A673 (cell line): Measurements from ENCODE around the gene C1orf35. TPM values are rescaled to one million over a fixed set of nuclear protein-coding genes. Genes with fewer than 3 reads are reported as not detected.

ENCODE experiments used
- BruUV-seq: library from RNA; stranded (reverse); fragments of 400-500 nt; replicated peaks from 2 replicates; lab custom pipeline; 2021; lab: Mats Ljungman, UMichigan
- CTCF ChIA-PET: fragments of 300-600 bp; sonication (Branson Sonifier 250); formaldehyde crosslinking; loops from one replicate; lab custom pipeline; 2022; ENCODE audit warnings: antibody characterized with exemption; lab: Charles Lee
- POLR2A ChIA-PET: fragments of 300-600 bp; sonication (Branson Sonifier 250); formaldehyde crosslinking; loops from one replicate; lab custom pipeline; 2022; ENCODE audit warnings: antibody characterized with exemption; ENCODE audit not compliant: low non-redundant PET; lab: Charles Lee
- DNase-seq: peaks from one replicate; pipeline ENCODE4 v3.0.0-alpha.2; 2015; ENCODE audit warnings: low spot score
- H3K27ac ChIP-seq: fragments of 200-600 bp; sonication (generic); 2 replicates; pipeline ENCODE4 v1.5.1; 2016; ENCODE audit warnings: mixed run types, low read depth, mild to moderate bottlenecking, mixed read lengths, antibody characterized with exemption, low read length; ENCODE audit not compliant: poor library complexity, severe bottlenecking
- H3K27me3 ChIP-seq: fragments of 200-600 bp; sonication (generic); replicated peaks from 2 replicates; pipeline ENCODE4 v1.6.1; 2017; ENCODE audit warnings: mixed run types, low read depth, mild to moderate bottlenecking, mixed read lengths, antibody characterized with exemption, low read length; ENCODE audit not compliant: insufficient read depth, poor library complexity
- H3K36me3 ChIP-seq: fragments of 200-600 bp; sonication (generic); 2 replicates; pipeline ENCODE4 v1.6.1; 2016; ENCODE audit warnings: mixed run types, mild to moderate bottlenecking, mixed read lengths, antibody characterized with exemption, low read length; ENCODE audit not compliant: insufficient read depth, poor library complexity, severe bottlenecking
- H3K4me1 ChIP-seq: fragments of 200-600 bp; sonication (generic); 2 replicates; pipeline ENCODE4 v1.6.1; 2017; ENCODE audit warnings: mixed run types, mild to moderate bottlenecking, mixed read lengths, antibody characterized with exemption, low read length; ENCODE audit not compliant: insufficient read depth, poor library complexity, severe bottlenecking
- H3K4me3 ChIP-seq: fragments of 200-600 bp; sonication (generic); 2 replicates; pipeline ENCODE4 v1.5.1; 2016; ENCODE audit warnings: low read depth, mixed run types, mild to moderate bottlenecking, mixed read lengths, low read length; ENCODE audit not compliant: poor library complexity, severe bottlenecking
- H3K9me3 ChIP-seq: fragments of 200-600 bp; sonication (generic); 2 replicates; pipeline ENCODE4 v1.6.1; 2016; ENCODE audit warnings: mixed run types, low read depth, mild to moderate bottlenecking, mixed read lengths, antibody characterized with exemption, low read length; ENCODE audit not compliant: poor library complexity, severe bottlenecking
- CTCF ChIP-seq: fragments of 300-800, 200-600 bp; sonication (generic); conservative IDR thresholded peaks from 2 replicates; pipeline ENCODE4 v1.5.1; 2017; ENCODE audit warnings: low read depth, mild to moderate bottlenecking, antibody characterized with exemption, low read length, moderate library complexity, mixed read lengths
- EZH2 ChIP-seq: fragments of 200-600 bp; sonication (generic); IDR thresholded peaks from 2 replicates; pipeline ENCODE4 v1.6.1; 2017; ENCODE audit warnings: borderline replicate concordance, low read depth, mild to moderate bottlenecking, mixed read lengths, antibody characterized with exemption, low read length; ENCODE audit not compliant: poor library complexity, severe bottlenecking
- intact Hi-C: fragments of 100-400 bp; cut with micrococcal nuclease; formaldehyde crosslinking; loops from one replicate; pipeline ENCODE4 v1.10.0; 2022; ENCODE audit not compliant: unreplicated experiment
- total RNA-seq: library from RNA; stranded (reverse); gene quantifications from 2 replicates; pipeline ENCODE4 v1.2.3, GENCODE V29; 2021

C1orf35 gene
- total RNA-seq, 1 experiment from 2014 or later, result 27.5 TPM

GRCh38 chr1:228141226-228142044, 38.3 kb upstream of the C1orf35 start:
- ChIA-PET CTCF (no interaction called here), POLR2A (no interaction called here)
- Histone ChIP-seq H3K27me3 (peaks cover 5% of the 10 kb centered on the region), H3K4me3 (peak overlapping the region; percentile 87), H3K4me1 (peaks cover 18% of the 10 kb centered on the region), H3K36me3 (no peaks in the 10 kb centered on the region), H3K27ac (peak overlapping the region; percentile 92), H3K9me3 (no peaks in the 10 kb centered on the region)
- peak; percentile 82 for DNase-seq
- no peak for TF ChIP-seq CTCF
- no peak for TF ChIP-seq EZH2
- no TSS peak for BruUV-seq
- intact Hi-C loops, result no loop called here

GRCh38 chr1:228140724-228141225, 37.6 kb upstream of the C1orf35 start:
- intact Hi-C loops, result loop anchor here (1.0 kb wide), 1 partner anchor 31 kb away; the partner anchor contains the start of gene MRPL55
- peak overlapping the region; percentile 92 for H3K27ac ChIP-seq
- H3K4me3 ChIP-seq, result peak overlapping the region; percentile 87
- CTCF ChIA-PET, result no interaction called here
- no peaks in the 10 kb centered on the region for H3K36me3 ChIP-seq
- no peak for DNase-seq
- POLR2A ChIA-PET, result no interaction called here
- H3K9me3 ChIP-seq, result no peaks in the 10 kb centered on the region
- BruUV-seq, result no TSS peak
- peaks cover 18% of the 10 kb centered on the region for H3K4me1 ChIP-seq
- no peak for TF ChIP-seq CTCF
- no peak for TF ChIP-seq EZH2
- peaks cover 11% of the 10 kb centered on the region for H3K27me3 ChIP-seq

- ChIA-PET CTCF (no interaction called here), POLR2A (no interaction called here)
- Histone ChIP-seq H3K4me3 (peak within 1 kb of the TSS; percentile 87), H3K4me1 (peaks cover 18% of the 10 kb centered on the region), H3K27ac (peak within 1 kb of the TSS; percentile 92), H3K36me3 (no peaks in the 10 kb centered on the region), H3K27me3 (peaks cover 14% of the 10 kb centered on the region), H3K9me3 (no peaks in the 10 kb centered on the region)
- TF ChIP-seq EZH2 (no peak), CTCF (no peak; the same call in 1 of the 2 replicates)
- TSS peak; percentile 76 for BruUV-seq
- DNase-seq, result peak; percentile 99
- intact Hi-C loops, result loop anchor here (1.0 kb wide), 1 partner anchor 31 kb away; the partner anchor contains the start of gene MRPL55
Observed at GRCh38 chr1:228139931-228140723, 37.0 kb upstream of the C1orf35 start, which contains the start of gene GUK1. Gene GUK1, plus strand, starts transcription at chr1:228140279. Its CDS starts 24 bp downstream, at chr1:228140303.
